Testis (tissue), 2 donors: Measurements from ENCODE around the gene CASK.

ENCODE experiments used
- CTCF ChIP-seq, 3 experiments: fragments of 450-650 bp in 2 of 3; fragments of 200-600 bp in 1 of 3; sonication (generic) in 1 of 3; IDR thresholded peaks; one replicate each; pipeline ENCODE4 v1.5.1; 2016 to 2019; ENCODE audit warnings: antibody characterized with exemption in 3 of 3, mild to moderate bottlenecking in 2 of 3, moderate library complexity in 1 of 3
- POLR2A ChIP-seq: fragments of 450-650 bp; IDR thresholded peaks from one replicate; pipeline ENCODE4 v1.6.1; 2017; ENCODE audit warnings: antibody characterized with exemption, mild to moderate bottlenecking, moderate library complexity

DNA sequence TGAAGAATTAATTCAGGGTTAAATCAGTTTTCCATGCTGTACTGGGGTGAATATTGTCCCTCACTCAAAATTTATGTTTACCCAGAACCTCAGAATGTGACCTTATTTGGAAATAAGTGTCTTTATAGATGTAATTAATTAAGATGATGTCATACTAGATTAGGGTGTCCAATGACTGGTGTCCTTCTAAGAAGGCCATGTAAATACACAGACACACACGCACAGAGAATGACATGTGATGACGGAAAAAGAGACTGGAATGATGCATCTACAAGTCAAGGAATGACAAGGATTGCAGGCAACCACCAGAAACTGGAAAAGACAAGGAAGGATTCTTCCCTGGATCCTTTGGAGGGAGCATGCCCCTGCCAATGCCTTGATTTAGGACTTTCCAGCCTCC lies 319.2 kb downstream of the CASK start:
- no peak for TF ChIP-seq CTCF (IDR thresholded peaks at IDR 0.05)
- no peak for TF ChIP-seq POLR2A
